GM18858 (cell line): ENCODE measurements around the gene NTN3.
"Not testable (repeated sequence)": the region's sequence is repeated elsewhere in the genome, so short reads cannot be mapped to it uniquely, and the experiment has no call there.

Experiments
- ATAC-seq: cut with Tn5 transposase; IDR thresholded peaks from one replicate; pipeline ENCODE4 v1.9.1; 2021; ENCODE audit not compliant: unreplicated experiment

The NTN3 gene

DNA sequence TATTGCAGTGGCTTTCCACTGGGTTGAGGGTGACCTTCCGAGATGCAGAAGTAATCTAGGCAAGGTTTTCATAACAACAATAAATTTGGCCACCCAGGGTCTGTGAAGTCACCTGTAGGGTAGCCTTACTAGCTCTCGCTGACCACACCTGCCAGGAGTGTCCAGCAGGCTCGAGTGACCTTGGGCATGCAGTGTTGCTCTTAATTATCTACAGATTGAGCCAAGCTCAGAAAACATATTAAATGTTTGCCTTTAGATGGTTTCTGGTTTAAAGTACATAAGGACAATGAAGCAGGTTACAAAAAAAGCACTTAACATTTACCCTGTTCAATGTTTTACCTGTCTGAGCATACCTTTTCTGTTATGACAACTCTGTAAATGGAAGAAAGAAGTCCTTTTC lies 5.6 kb downstream of the NTN3 start:
- ATAC-seq: no peak

GRCh38 chr16:2477327-2477726 lies 6.2 kb downstream of the NTN3 start:
- ATAC-seq: no peak

DNA sequence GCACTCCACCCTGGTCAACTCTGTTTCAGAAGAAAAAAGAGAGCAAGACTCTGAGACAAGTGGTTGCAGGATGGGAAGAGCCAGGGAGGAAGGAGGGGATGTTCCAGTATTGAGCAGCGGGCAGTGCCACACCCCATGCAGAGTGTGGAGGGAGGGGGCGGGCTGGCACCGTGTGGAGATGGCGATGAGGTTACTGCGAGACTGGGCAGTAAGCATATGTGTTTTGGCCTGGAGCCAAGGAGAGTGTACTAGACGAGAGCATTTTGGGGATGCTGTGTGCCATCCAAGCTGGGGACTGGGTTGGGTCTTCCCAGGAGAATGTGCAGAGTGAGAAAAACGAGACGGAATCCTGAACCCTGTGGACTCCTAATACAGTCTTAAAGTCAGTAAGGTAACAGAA lies 7.2 kb downstream of the NTN3 start:
- ATAC-seq: no peak

DNA sequence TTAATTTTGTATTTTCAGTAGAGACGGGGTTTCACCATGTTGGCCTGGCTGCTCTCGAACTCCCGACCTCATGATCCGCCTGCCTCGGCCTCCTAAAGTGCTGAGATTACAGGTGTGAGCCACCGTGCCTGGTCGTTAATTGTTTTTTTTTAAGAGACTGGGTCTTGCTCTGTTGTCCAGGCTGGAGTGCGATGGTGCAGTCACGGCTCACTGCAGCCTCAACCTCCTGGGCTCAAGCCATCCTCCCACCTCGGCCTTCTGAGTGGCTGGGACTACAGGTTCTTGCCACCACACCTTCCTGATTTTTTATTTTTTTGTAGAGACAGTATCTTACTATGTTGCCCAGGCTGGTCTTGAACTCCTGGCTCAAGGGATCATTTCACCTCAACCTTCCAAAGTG lies 8.9 kb downstream of the NTN3 start:
- not testable (repeated sequence) for ATAC-seq

GRCh38 chr16:2480948-2481347 lies 9.9 kb downstream of the NTN3 start:
- no peak for ATAC-seq

DNA sequence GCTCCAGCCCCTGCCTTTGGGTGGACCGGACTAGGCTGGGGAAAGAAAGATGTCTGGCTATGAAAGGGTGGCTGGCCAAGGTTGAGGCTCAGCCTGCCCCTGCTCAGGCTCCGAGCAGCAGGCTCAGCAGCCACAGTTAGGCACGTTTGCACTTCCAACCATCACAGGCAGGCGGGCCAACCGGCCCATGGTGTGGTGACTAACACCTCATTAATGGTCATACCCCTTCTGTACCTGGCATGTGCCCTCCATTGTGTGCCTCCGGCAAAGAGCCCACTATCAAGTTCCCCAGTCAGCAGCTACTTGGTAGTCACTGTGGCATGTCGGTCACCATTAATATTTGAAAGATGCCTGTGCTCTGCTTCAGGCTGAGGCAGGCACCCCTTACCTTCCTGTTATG lies 10.6 kb downstream of the NTN3 start:
- ATAC-seq: no peak

DNA sequence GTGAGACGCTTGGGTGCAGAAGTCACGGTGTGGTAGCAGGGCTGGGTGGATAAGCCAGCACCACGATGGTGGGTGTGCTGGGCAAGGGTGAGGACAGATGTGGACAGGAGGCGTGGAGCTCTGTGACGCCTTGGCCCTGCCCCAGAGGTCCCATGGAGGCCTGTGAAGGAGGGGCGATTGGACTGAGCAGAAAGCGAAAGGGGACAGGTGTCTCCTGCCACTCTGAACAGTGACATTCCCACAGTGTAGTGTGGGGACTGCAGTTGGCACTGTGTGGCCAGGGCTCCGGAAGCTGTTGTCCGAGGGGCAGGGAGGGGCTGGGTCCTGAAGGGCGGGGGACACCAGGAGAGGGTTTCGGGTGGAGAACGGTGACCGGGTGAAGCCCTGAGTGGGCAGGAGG lies 11.2 kb downstream of the NTN3 start:
- no peak for ATAC-seq

DNA sequence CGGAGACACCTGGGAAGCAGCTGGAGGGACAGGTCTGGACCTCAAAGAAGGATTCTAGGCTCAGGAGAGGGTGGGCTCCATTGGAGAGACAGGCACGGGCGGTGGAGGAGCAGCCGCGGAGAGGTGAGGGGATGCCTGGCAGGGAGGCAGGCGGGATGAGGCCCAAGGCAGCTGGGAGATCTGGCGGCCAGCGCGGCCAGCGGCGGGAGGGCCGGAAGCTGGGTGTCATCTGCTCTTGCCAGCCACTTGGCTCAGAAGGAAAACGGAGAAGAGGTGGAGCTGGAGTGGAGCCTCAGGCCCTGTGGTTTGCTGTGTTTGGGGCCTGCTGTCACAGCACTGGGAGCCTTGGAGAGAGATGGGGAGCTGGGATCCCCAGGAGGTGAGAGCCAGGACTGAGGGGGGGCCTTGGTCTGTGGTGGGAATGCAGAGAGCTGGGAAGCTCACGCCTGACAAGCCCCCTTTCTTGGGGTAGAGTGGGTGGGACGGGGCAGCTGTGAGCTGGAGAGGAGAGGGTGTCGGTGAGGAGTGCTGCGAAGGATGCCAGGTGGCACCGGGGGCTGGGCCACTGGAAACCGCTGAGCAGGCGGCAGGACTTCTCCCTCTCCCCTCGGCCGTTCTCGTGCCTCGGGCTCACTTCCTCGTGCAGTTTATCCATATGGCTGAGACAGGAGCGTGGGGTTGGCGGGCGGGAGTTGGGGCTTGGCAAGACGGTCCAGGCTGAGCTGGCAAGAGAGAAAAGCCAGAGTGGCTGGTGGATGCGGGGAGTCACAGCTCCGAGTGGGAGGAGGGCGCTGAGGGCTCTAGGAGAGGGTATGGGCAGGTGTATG lies 11.8 kb downstream of the NTN3 start:
- no peak for ATAC-seq

GRCh38 chr16:2483939-2484897 lies 13.1 kb downstream of the NTN3 start:
- no peak for ATAC-seq

DNA sequence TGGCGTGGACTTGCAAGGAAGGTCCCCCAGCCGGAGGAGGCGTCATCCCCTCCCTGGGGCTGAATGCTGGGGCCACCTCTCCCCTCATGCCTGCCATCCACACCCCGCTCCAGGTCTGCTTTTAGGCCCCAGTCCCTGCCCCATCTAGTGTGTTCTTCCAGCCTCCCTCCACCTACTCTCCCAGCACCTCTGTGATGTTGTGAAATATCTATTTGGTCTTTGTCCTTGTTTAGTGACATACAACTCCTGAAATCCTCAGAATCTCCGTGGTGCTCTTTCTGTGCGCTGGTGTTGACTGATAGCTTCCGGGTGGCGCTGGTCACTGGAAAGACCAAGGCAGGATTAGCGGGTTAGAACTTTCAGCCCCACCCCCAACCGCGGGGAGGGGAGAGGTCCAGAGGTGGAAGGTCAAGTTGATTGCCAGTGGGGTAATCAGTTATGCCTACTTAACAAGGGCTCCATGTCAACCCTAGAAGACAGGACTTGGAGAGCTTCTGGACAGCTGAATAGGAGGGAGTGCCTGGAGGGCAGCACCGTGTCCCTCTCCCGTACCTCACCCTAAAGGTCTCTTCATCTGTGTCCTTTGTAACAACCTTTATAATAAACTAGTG lies 13.9 kb downstream of the NTN3 start:
- no peak for ATAC-seq

DNA sequence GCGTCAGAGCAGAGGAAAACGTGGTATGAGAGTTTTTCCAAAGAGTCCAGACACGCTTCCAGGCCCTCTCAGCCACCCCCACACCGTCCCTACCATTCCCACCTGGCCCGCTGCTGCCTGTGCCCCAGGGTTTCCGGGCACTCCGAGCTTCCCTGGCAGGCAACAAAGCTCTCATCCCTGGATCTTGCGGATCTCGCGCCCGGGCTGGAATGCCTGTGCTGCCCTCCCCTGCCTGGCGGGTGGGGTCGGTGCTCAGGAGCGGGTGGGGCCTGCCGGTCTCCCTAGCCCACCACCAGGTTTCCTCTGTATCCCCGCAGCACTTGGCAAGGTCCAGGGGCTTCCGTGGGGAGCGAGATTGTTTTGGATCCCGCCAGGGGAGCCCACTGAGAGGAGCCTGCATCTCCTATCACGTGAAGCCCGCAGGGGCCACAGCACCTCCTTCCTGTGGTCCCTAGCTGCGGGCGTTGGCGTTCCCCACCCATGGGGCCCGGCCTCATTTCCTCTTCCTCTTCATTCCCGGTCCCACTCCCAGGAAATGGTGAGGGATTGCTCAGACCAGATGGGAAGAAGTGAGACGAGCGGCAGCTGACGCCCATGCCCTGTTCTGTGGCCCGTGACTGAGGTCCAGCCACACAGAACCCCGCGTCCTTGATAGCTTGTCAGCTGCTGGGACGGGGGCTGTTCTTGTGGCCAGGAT lies 14.9 kb downstream of the NTN3 start:
- no peak for ATAC-seq

DNA sequence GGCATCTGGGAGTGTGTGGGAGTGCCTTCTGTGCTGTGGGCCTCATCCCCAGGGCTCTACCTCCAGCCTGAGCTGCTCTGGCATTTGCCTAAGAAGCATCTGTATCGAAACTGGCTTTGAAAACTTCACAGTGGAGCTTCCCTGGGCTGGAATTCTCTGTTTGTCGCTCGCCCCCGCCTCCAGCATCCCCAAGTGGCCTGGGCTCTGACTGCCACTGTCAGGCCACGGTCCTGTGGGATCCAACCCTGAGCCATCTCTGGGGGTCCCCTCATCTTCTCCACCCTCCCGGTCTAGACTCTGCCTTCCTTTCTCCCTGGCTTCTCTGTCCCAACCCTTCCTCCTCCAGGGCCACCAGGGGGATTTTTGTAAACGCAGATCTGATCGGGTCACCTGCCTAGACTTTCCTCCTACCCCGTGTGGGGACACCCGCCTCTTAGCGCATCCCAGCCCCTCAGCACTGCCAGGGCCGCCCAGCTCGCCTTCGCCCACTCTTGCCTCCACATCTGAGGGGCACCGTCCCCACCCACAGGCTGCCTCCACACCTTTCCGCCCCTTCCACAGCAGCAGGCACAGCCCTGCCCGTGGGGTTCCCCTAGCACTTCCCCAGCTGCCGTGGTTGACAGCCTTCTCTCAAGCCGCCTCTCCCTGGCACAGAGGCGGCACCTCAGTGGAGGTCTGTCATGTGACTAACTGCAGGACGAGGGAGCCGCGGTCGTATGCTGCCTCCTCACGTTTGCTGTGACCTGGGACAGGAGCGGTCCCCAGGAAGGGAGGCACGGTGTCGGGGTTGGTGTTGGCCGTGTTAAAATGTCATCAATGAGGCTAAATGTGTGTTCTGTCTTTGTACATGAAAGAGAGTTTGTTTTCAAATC lies 15.8 kb downstream of the NTN3 start:
- peak; percentile 58 for ATAC-seq

DNA sequence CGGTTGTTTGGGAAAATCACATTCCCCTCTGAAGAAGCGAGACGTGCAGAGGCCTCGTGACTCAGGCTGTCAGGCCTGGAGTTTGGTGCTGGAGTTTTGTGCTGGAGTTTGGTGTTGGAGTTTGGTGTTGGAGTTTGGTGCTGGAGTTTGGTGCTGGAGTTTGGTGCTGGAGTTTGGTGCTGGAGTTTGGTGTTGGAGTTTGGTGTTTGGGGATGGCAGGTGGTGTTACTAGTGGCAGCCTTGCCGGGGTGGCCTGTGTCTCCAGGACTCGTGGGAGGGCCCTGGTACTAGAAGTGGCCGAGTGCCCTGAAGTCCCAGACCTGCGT lies 16.4 kb downstream of the NTN3 start:
- ATAC-seq: no peak

DNA sequence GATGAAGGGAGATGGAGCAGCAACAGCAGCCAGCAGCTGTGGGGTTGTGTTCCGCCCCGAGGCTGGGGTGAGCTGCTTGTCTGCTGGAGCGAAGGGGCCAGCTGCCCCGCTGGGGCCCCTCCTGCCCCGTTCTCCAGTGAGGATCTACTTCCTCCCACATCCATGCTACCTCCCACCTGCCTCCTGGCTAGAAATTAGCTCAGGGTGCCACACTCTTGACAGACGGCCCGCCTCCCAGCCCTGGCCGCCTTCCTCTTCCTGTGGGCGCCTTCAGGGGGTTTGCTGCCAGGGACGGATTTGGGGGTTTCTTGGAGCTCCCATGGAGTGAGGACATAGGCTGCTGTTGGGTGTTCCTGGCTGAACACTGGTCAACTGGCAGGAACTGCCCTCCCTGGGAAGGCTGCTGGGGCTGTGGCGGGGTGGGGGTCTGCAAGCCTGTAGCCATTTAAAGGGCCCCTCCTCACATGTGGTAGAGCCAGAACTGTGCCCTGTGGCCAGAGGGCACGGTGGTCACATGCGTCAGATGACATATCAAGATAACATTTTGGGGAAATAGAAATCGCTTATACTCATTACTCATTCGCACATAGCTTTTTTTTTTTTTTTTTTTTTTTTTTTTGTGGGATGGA lies 16.9 kb downstream of the NTN3 start:
- ATAC-seq: no peak

GRCh38 chr16:2489581-2489980 lies 18.5 kb downstream of the NTN3 start:
- no peak for ATAC-seq

DNA sequence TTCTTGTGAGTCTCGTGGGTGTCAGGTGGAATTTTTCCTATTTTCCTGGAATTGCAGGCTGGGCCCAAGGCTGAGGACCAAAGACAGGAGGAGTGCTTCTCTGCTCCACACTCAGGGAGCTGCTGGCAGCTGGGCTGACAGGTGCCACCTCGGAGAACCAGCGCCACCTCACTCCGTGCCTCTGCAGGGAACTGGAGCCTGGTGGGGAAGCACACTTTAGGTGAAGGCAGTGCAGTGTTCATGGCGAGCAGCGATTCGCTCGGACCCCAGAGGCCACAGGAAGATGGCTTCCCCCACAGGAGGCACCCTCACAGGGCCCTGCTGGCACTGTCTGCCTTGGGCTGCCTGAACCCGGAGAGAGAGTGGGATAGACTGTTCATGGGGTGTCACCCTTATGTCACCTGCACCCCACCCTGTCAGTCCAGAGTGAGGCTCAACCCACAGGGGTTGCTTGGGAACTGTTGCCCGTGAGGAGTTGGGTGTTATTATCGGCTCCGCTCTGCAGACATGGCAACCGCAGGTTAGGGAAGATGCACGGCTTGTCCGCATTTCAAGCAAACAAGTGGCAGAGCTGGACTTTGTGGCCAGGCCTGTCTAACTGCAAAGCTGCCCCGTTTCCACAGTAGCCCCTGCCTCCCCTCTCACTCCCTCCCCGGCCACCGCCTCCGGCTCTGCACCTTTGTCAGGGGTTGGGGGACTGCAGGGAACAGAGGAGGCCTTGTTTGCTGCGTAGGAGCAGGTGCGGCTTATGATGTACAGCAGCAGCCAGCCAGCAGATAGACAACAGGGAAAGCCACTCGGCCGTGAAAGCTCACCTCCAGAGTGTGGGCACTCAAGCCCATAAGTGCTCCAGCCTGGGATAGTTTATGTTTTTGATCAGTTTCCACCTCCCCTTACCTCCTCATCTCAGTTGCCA lies 19.4 kb downstream of the NTN3 start:
- no peak for ATAC-seq

DNA sequence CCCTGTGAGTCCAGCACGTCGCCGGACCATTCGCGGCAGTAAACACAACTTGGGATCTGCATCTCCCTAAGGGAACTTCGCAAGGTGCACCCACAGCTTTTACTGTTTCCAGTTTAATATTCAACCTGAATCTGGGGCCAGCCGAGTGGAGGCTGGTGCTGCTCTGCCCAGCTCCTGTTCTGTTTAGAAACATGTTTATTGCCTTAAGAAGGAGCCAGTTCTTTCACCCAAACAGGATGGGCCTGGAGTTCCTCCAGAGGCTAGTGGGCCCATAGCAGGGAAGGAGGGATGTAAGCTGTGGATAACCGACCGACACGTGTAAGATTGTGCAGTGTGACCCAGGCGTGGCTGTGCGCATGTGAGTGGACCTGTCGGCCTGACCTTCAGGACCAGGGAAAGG lies 21.2 kb downstream of the NTN3 start:
- ATAC-seq: no peak

- ATAC-seq: no peak
Measured at GRCh38 chr16:2493605-2494004, 22.5 kb downstream of the NTN3 start.

GRCh38 chr16:2494616-2495015 lies 23.5 kb downstream of the NTN3 start:
- ATAC-seq: no peak
